NCI-H128 (cell line): ENCODE measurements around the gene TBC1D32.

Source experiments
- DNase-seq: peaks from one replicate; lab custom pipeline; 2025; ENCODE audit not compliant: unreplicated experiment; lab: John Stamatoyannopoulos, UW

TBC1D32 gene

DNA sequence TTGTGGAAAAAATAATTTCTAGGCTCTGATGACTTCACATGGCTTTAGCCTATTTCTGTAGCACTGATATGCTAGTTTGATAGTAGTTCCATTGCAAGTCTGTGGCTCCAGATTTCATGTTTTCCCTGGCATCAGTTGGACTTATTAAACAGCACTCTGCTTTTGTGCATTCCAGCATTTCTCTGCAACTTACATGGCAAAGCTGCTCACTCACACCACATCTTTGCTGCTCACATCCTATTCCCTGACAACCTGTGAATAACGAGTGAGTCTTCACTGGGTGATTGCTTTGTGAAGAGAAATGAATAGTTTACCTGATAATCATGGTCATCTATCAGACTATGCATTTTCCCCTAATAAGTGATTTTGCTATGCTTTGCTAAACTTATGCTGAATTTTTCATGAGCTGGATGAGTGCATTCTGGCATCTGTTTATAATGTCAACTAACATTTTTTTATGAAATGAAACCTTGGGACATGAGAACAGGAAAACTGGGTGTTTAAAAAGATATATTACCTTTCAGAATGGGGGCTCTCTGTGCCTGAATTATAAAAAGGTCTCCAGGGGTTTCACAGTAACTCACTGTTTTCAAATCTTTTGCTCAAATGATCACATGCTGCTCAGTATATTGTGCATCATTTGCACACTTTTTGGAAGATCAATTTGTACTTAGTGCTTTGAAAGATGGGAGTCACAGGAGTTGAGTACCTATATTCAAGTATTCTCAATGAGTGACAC lies 301.8 kb downstream of the TBC1D32 start:
- DNase-seq: no peak
